GM21447 (cell line): ENCODE results near the gene CHD9.
"Not testable (repeated sequence)": the region's sequence is repeated elsewhere in the genome, so short reads cannot be mapped to it uniquely, and the experiment has no call there.

Experiments used
- ATAC-seq: cut with Tn5 transposase; IDR thresholded peaks from one replicate; pipeline ENCODE4 v1.9.1; 2021; ENCODE audit not compliant: unreplicated experiment

Gene CHD9

GRCh38 chr16:53071748-53072301 lies 17.0 kb downstream of the CHD9 start:
- ATAC-seq: peak; percentile 44

GRCh38 chr16:53073022-53073421 lies 18.2 kb downstream of the CHD9 start:
- ATAC-seq: no peak

DNA sequence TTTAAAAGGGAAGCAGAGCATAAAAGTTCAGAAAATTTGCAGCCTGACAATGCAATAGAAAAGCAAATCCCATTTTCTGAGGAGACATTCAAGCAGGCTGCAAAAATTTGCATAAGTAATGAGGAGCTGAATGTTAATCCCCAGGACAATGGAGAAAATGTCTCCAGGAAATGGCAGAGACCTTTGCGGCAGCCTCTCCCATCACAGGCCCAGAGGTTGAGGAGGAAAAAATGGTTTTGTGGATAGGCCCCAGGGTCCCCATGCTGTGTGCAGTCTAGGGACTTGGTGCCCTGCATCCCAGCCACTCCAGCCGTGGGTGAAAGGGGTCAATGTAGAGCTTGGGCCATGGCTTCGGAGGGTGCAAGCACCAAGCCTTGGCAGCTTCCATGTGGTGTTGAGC lies 19.5 kb downstream of the CHD9 start:
- ATAC-seq: not testable (repeated sequence)

GRCh38 chr16:53075461-53075860 lies 20.7 kb downstream of the CHD9 start:
- ATAC-seq: not testable (repeated sequence)

- ATAC-seq: no peak
These were observed 23.5 kb downstream of the CHD9 start for GRCh38 chr16:53078247-53078646.

DNA sequence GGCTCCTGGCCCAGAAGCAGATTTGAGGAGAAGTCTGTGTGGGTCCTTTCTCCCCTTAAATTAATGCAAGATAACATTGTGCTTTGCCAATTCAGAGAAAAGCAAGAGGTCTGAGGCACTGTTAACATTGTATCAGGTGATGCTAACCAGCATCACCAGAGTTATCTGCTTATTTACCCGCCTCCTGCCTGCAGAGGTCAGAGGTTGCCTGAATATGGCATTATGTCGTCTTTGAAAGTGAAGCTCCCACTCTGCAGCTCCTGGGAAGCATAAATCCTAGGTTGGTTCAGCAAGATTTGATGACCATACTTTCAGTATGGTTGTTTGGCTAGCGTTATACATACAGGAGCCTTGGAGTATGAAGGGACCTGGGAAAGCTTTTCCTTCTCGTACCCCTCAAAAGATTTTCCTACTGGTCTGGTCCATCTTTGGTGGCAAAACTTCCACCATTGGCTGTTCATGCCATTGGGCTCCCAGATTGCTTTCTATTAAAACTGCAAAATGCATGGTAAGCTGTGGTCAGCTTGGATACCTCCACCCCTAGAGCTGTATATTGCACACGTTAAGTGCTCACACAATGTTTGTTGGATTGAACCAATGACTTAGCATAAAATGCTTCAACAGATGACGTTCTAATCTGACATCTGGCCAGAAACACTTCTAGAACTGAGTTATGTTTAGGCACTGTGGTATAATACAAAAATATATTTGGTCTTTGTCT lies 24.1 kb downstream of the CHD9 start:
- no peak for ATAC-seq

DNA sequence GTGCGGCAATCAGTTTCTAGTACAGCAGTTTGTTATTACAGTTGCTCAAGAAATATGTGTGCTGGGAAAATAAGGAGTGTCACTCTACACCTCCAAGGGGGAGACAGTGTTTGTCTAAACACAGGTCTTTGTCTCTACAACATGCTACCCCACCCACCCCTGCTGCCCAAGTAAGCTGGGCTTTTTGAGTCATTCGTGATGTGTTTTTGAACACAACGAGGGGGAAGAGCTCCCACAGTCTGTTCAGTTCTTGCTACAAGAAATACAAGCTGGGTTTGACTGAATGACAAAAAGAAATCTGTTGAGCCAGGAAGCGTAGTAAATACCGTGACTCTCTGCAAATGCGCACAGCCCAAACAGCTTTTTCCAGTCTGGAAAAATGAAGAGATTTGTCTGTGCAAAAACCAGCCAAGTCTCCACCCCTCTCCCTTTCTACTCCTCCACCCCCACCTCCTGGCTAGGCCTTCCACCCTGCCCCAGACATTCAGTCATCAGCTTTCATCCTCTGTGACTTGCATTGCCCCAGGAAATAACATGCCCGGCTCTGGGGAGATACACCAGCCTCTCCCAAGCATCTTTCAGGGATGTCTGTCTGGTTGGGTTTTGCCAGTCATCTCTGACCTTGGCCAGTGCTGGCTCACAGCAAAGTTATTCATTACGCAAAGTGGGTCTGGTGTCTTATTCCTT lies 25.7 kb downstream of the CHD9 start:
- ATAC-seq: no peak

DNA sequence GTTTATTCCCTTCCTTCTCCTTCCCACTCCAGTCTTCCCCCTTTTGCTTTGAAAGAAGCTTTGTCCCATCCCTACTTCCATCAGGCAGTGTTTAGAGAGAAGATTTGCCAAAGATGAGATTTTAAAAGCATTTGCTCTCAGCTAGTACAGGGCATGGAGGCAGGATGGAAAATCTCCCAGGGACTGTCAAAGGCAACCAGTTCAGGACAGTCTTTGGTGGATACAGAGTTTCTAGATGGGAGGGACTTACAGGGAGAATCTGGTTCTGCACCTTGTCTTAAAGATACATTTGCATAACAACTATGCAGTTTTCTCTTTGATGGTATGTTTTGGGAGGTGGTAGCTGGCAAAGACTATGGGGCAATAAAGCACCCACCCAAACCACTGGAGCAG lies 26.2 kb downstream of the CHD9 start:
- ATAC-seq: no peak

- ATAC-seq: no peak
These were observed 27.1 kb downstream of the CHD9 start for GRCh38 chr16:53081686-53082407.

DNA sequence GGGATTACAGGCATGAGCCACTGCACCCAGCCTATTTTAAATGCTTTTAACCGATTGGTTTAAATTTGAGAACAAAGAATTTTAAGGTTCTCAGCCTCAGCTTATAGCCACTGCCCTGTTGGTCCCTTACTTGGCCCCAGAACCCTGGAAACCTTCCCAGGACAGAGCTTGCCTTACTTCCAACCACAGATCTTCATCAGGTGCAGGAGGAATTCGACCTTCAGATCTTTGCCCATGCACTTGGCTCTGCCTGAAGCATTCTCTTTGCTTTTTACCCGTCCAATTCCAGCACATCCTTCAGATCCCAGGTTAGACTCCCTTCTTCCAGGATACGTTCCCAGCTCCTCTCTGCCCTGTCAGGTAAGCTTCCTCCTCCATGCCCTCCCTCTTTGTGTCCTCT lies 27.7 kb downstream of the CHD9 start:
- ATAC-seq: no peak

GRCh38 chr16:53083119-53083518 lies 28.3 kb downstream of the CHD9 start:
- ATAC-seq: no peak

DNA sequence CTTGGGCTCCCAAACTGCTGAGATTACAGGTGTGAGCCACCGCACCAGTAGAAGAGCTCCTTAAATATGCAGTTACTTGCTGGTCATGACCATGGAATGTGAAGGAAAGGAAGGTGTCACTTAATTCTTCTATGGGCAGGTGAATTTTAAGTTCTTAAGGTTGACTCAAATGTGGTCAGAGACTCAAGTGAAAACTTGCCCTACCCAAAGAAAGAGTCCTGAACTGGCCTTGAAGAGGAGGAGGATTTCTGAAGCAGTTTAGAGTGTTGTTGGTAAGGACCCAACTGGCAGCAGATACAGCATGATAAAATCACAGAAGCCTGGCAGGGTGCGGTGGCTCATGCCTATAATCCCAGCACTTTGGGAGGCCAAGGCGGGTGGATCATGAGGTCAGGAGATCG lies 29.4 kb downstream of the CHD9 start:
- no peak for ATAC-seq

DNA sequence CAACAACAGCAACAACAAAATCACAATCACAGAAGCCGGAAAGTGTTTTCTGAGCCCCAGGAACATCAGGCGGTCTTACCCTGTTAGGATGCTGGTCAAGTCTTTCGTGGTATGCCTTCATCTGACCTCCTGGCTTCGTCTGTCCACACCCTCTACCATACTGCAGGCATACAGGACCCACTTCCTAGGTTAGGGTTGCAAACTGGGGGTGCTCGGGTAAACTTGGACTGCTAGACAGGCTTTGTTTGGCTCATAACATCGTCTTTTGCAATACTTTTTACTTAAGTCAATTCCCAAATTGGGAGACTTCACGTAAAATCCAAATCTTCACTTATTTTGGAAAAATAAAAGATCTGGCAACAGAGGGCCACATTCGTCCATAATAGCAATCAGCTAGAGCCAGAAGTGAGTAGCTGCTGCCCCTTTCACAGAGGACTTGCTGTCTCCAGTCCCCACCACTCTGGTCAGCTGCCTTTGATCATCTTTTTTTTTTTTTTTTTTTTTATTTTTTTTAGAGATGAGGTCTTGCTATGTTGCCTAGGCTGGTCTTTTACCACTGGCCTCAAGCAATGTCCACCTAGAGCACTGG lies 30.0 kb downstream of the CHD9 start:
- no peak for ATAC-seq

- ATAC-seq: no peak
These were observed 30.6 kb downstream of the CHD9 start for GRCh38 chr16:53085369-53085843.

DNA sequence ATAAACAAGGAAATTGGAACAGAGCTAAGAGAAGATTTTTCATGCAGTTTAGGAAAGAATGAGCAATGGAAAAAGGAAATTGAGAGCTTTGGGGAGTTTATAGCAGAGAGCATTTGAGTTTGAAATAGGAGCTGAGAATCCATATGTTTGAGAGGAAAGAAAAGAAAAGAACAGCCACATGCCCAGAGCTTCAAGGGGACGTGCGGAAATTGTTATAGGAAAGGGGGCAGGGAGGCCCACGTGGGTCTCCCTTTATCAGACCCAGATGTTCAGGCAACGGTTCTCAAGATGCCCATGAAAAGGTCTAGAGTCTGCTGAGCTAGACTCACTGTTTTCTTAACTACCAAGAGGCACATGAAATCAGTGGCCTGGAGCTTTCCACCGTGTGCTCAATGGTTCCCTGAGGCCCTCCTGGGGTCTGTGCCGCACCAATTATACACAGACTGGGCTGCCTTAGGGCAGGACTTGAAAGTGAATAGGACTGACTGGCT lies 31.2 kb downstream of the CHD9 start:
- ATAC-seq: no peak

DNA sequence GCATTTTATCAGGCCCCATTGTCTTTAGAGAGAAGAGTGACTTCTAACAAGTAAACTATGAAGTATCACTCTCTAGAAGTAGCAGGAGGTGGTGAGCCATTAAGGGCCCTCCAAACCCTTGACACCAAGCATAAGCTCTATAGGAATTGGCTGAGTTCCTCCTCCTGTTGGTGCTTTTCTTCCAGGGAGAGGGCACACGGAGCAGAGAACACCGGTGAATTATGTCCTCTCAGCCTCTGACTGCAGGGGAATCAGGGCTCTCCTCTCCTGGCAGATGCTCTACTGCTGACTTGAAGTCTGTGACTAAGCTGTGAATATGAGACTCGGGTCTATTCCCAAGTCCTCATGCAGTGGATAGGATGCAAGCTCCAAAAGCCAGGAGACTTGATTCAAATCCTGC lies 32.3 kb downstream of the CHD9 start:
- no peak for ATAC-seq

DNA sequence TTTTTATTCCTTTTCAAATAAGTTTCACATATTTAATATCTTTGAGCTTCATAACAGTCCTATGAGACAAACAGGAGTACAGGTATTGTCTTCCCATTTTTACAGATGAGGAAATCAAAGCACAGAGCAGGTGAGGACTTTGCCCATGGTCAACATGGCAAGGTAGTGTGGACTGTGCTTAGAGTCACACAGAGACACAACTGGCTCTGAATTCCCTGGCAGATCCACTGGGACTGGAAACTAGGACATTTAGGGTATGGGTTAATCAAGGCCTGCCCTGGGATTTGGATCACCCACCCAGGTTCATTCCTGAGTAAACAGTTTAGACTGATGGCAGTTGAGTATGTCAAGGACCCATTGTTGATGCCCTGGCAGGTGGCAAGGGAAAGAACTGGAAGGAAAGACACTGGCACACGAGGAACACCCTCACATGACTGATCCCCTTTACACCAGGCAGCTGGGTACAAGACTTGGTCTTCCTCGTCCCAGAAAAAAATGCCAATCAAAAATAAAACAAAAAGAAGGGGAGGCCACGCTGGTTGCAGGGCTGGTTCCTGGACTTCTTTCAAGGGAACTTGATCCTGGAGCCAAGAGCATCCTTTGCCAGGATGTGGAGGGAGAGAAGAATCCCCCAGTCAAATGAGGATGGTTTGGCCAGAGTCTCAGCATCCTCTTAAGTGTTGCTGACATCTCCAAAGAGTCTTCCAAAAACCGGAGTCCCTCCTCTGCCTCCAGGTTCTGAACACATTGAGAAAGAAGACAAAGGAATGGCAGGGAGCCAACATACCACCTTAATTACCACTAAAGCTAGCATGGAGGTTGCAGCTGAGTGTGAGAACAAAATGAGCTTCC lies 34.9 kb downstream of the CHD9 start:
- no peak for ATAC-seq

DNA sequence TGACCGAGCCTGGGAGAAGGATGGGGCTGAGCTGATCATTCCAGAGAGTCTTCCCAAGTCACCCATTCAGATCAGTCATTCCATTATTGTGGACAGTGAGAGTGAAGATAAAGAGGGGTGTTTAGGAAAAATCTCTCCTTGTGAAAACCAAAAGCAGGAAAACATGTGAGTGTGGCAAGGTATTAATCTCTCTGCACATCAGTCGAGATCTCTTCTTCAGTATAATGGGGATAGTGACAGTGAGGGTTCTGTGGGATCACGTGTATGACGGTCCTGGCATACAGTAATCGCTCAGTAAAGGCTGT lies 35.4 kb downstream of the CHD9 start:
- ATAC-seq: no peak

GRCh38 chr16:53090591-53091411 lies 36.0 kb downstream of the CHD9 start:
- ATAC-seq: peak; percentile 58
